Fibroblast of lung (primary cell): ENCODE data around the gene CAPZA3. TPM values are rescaled to one million over a fixed set of nuclear protein-coding genes. Genes with fewer than 3 reads are reported as not detected.
A peak's percentile ranks its signal among the peaks of the same experiment; 100 is the strongest.

ENCODE experiments used
- DNase-seq, 2 donors: peaks; one replicate each; pipeline versions ENCODE4 v3.0.0 to v3.0.0-alpha.2; 2010; ENCODE audit warnings: low read depth in 2 of 2
- H2AFZ ChIP-seq: 2 replicates; pipeline ENCODE4 v1.5.1; 2012; ENCODE audit warnings: low read length, control low read depth, inconsistent platforms
- H3K27ac ChIP-seq: 2 replicates; pipeline ENCODE4 v1.5.1; 2011; ENCODE audit warnings: low read length, control low read depth; ENCODE audit not compliant: insufficient read depth
- H3K27me3 ChIP-seq: 2 replicates; pipeline ENCODE4 v1.5.1; 2011; ENCODE audit warnings: mild to moderate bottlenecking, low read length; ENCODE audit not compliant: control insufficient read depth, insufficient read depth
- H3K36me3 ChIP-seq: 2 replicates; pipeline ENCODE4 v1.5.1; 2011; ENCODE audit warnings: low read length; ENCODE audit not compliant: control insufficient read depth, insufficient read depth
- H3K4me1 ChIP-seq: 2 replicates; pipeline ENCODE4 v1.5.1; 2011; ENCODE audit warnings: low read length; ENCODE audit not compliant: control insufficient read depth, insufficient read depth; ENCODE audit errors: extremely low read depth
- H3K4me2 ChIP-seq: 2 replicates; pipeline ENCODE4 v1.5.1; 2011; ENCODE audit warnings: low read length, control low read depth; ENCODE audit not compliant: insufficient read depth; ENCODE audit errors: extremely low read depth
- H3K4me3 ChIP-seq, 4 experiments: fragments of 200-600 bp in 1 of 4; sonication (generic) in 1 of 4; replicated peaks in 1 of 4; 2 replicates each; pipeline ENCODE4 v1.5.1; 2011 to 2016; ENCODE audit warnings: low read length in 4 of 4, low read depth in 3 of 4, mild to moderate bottlenecking in 3 of 4, control low read depth in 2 of 4, inconsistent platforms in 1 of 4, mixed read lengths in 1 of 4; ENCODE audit not compliant: insufficient read depth in 1 of 4; ENCODE audit errors: control extremely low read depth in 1 of 4
- H3K79me2 ChIP-seq: 2 replicates; pipeline ENCODE4 v1.5.1; 2012; ENCODE audit warnings: mild to moderate bottlenecking, low read length, inconsistent platforms; ENCODE audit not compliant: control insufficient read depth, insufficient read depth
- H3K9ac ChIP-seq: 2 replicates; pipeline ENCODE4 v1.5.1; 2011; ENCODE audit warnings: mild to moderate bottlenecking, low read length, control low read depth; ENCODE audit not compliant: insufficient read depth
- H3K9me3 ChIP-seq: 2 replicates; pipeline ENCODE4 v1.5.1; 2012; ENCODE audit warnings: low read depth, low read length; ENCODE audit not compliant: control insufficient read depth, insufficient read depth
- H4K20me1 ChIP-seq: 2 replicates; pipeline ENCODE4 v1.5.1; 2011; ENCODE audit warnings: low read length; ENCODE audit not compliant: control insufficient read depth, insufficient read depth; ENCODE audit errors: extremely low read depth
- CTCF ChIP-seq, 2 donors: IDR thresholded peaks in 1 of 2; conservative IDR thresholded peaks in 1 of 2; 1 replicate in 1 of 2; 2 replicates in 1 of 2; pipeline ENCODE4 v1.5.1; 2011 to 2012; ENCODE audit warnings: low read length in 2 of 2, control low read depth in 1 of 2, inconsistent platforms in 1 of 2, low read depth in 1 of 2, mild to moderate bottlenecking in 1 of 2
- EZH2 ChIP-seq: IDR thresholded peaks from 2 replicates; pipeline ENCODE4 v1.5.1; 2012; ENCODE audit warnings: low read length, control low read depth, mild to moderate bottlenecking; ENCODE audit errors: missing control alignments
- polyA plus RNA-seq, 2 donors: library from polyadenylated mRNA; depleted of rRNA in 1 of 2; stranded (reverse) in 1 of 2; unstranded in 1 of 2; fragments of >200 nt; gene quantifications; 2 replicates each; pipeline ENCODE4 v1.2.1, GENCODE V29; 2011 to 2012; ENCODE audit warnings: missing spikeins in 1 of 2
- total RNA-seq: library from RNA; depleted of rRNA; stranded (reverse); fragments of >200 nt; gene quantifications from 2 replicates; pipeline ENCODE4 v1.2.1, GENCODE V29; 2014

Gene CAPZA3
- total and polyA plus RNA-seq, 2 donors (not counting 1 experiment from before 2014, with no cell fraction given) = not detected

GRCh38 chr12:18721452-18721851, 16.5 kb upstream of the CAPZA3 start:
- Histone ChIP-seq H3K27ac (no peak overlapping the region), H3K79me2 (no peaks in the 10 kb centered on the region), H3K9ac (no peak overlapping the region), H2AFZ (no peak overlapping the region), H3K4me2 (no peak overlapping the region), H3K9me3 (no peaks in the 10 kb centered on the region), H3K36me3 (no peaks in the 10 kb centered on the region), H4K20me1 (no peaks in the 10 kb centered on the region), H3K4me3 (no peak overlapping the region), H3K4me1 (no peaks in the 10 kb centered on the region), H3K27me3 (no peaks in the 10 kb centered on the region)
- TF ChIP-seq CTCF (conservative IDR thresholded peaks at IDR 0.05 in 1 of 2, IDR thresholded peaks at IDR 0.05 in 1 of 2; ENCODE audit: low read depth in 1 of 2, low read length in 2 of 2) (no peak), EZH2 (no peak)
- no peak for DNase-seq

GRCh38 chr12:18723752-18724151, 14.2 kb upstream of the CAPZA3 start:
- Histone ChIP-seq H3K27me3 (no peaks in the 10 kb centered on the region), H2AFZ (no peak overlapping the region), H3K4me3 (no peak overlapping the region), H3K27ac (no peak overlapping the region), H3K9me3 (no peaks in the 10 kb centered on the region), H4K20me1 (no peaks in the 10 kb centered on the region), H3K9ac (no peak overlapping the region), H3K79me2 (no peaks in the 10 kb centered on the region), H3K4me1 (no peaks in the 10 kb centered on the region), H3K4me2 (no peak overlapping the region), H3K36me3 (no peaks in the 10 kb centered on the region)
- TF ChIP-seq CTCF (conservative IDR thresholded peaks at IDR 0.05 in 1 of 2, IDR thresholded peaks at IDR 0.05 in 1 of 2; ENCODE audit: low read depth in 1 of 2, low read length in 2 of 2) (no peak), EZH2 (no peak)
- DNase-seq = peak; percentile 74 to 85

GRCh38 chr12:18731156-18731555, 6.8 kb upstream of the CAPZA3 start:
- H3K4me2 ChIP-seq = no peak overlapping the region
- no peaks in the 10 kb centered on the region for H3K36me3 ChIP-seq
- no peaks in the 10 kb centered on the region for H4K20me1 ChIP-seq
- H3K9ac ChIP-seq = no peak overlapping the region
- no peak for DNase-seq
- H3K27ac ChIP-seq = no peak overlapping the region
- H2AFZ ChIP-seq = no peak overlapping the region
- no peaks in the 10 kb centered on the region for H3K9me3 ChIP-seq
- H3K27me3 ChIP-seq = no peaks in the 10 kb centered on the region
- TF ChIP-seq CTCF (conservative IDR thresholded peaks at IDR 0.05 in 1 of 2, IDR thresholded peaks at IDR 0.05 in 1 of 2; ENCODE audit: low read depth in 1 of 2, low read length in 2 of 2) (no peak), EZH2 (no peak)
- H3K4me1 ChIP-seq = no peaks in the 10 kb centered on the region
- no peaks in the 10 kb centered on the region for H3K79me2 ChIP-seq
- no peak overlapping the region for H3K4me3 ChIP-seq
